ENCODE results near the gene AURKA. TPM values are rescaled to one million over a fixed set of nuclear protein-coding genes. Genes with fewer than 3 reads are reported as not detected.

Gene AURKA
- polyA plus RNA-seq, 1 donor, result 13.7 TPM

DNA sequence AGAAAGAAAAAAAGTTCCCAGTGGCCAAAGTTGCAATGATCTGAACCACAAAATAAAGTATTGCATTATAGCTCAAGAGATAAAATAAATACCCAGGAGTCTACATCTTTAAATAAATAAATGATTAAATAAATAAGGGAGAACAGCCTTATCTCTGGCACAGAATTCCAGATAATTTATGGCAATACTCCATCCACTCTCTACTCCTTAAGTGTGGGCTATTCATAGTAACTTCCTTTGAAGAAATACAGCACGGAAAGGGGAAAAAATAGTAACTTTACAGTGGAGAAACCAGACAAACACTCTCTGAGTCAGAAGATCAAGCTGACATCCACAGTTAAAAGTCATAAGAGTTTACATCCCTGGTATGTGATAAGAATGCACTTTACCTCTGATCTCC is 11.6 kb downstream of the AURKA start:
- no peak for DNase-seq
- no peaks in the 10 kb centered on the region for H3K27me3 ChIP-seq (ENCODE audit: control insufficient read depth, insufficient read depth, low read length)
- H3K4me3 ChIP-seq (ENCODE audit: low read length), result no peak overlapping the region
- no peaks in the 10 kb centered on the region for H3K9me3 ChIP-seq (ENCODE audit: control insufficient read depth, low read depth, low read length)
- H3K36me3 ChIP-seq (ENCODE audit: control insufficient read depth, insufficient read depth, low read length), result peaks cover 37% of the 10 kb centered on the region
- no peaks in the 10 kb centered on the region for H3K4me1 ChIP-seq (ENCODE audit: control insufficient read depth, insufficient read depth, low read length)
- WGBS (ENCODE audit: insufficient coverage, low lambda C conversion rate), result no CpG with 5 or more reads among the region's 1 CpG
- H3K27ac ChIP-seq (ENCODE audit: low read length), result no peak overlapping the region

DNA sequence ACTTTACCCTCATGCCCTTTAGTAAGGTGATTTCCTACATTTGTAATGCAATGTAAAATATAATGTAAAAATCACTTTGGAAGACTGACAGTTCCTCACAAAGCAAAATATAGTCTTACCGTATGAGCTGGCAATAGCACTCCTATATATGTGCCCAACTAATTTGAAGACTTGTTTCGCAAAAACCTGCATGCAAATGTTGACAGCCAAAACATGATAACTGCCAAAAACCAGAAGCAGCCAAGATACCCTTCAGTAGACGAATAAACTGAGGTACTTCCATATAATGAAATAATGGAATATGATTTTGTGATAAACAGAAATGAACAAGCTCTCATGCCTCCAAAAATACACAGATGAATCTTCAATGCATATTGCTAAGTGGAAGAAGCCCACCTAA is 13.6 kb downstream of the AURKA start:
- Histone ChIP-seq H3K36me3 (ENCODE audit: control insufficient read depth, insufficient read depth, low read length) (peaks cover 28% of the 10 kb centered on the region), H3K27me3 (ENCODE audit: control insufficient read depth, insufficient read depth, low read length) (no peaks in the 10 kb centered on the region)
- WGBS (ENCODE audit: insufficient coverage, low lambda C conversion rate), result 80% methylated on average over 1 of the region's 3 CpGs

DNA sequence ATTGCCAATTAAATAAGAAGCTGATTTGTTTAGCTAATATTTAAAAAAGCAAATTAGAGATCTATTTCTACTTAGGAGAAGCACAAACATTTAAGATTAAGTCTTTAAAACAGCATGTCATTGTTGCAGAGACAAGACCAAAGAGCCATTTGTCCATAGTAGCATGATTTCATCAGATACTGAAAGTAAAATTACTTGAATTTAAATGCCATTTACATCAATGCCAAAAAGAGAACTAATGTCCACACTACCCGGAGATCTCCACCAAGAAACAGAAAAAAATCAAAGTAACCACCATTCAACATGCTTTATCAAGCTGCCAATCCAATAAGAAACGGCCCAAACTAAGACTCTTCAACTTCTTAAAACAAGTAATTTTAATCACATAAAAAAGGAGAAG is 15.7 kb downstream of the AURKA start:
- 100% methylated on average over 1 of the region's 2 CpGs for WGBS (ENCODE audit: insufficient coverage, low lambda C conversion rate)
- Histone ChIP-seq H3K4me1 (ENCODE audit: control insufficient read depth, insufficient read depth, low read length) (no peaks in the 10 kb centered on the region), H3K4me3 (ENCODE audit: low read length) (no peak overlapping the region), H3K27me3 (ENCODE audit: control insufficient read depth, insufficient read depth, low read length) (no peaks in the 10 kb centered on the region), H3K27ac (ENCODE audit: low read length) (no peak overlapping the region), H3K36me3 (ENCODE audit: control insufficient read depth, insufficient read depth, low read length) (peaks cover 33% of the 10 kb centered on the region), H3K9me3 (ENCODE audit: control insufficient read depth, low read depth, low read length) (no peaks in the 10 kb centered on the region)
- no peak for DNase-seq

More for the DNA sequence above, 13.6 kb downstream of the AURKA start:
- H3K27ac ChIP-seq (ENCODE audit: low read length), result no peak overlapping the region
- H3K4me3 ChIP-seq (ENCODE audit: low read length), result no peak overlapping the region
- H3K9me3 ChIP-seq (ENCODE audit: control insufficient read depth, low read depth, low read length), result no peaks in the 10 kb centered on the region
- H3K4me1 ChIP-seq (ENCODE audit: control insufficient read depth, insufficient read depth, low read length), result no peaks in the 10 kb centered on the region
- DNase-seq, result no peak

DNA sequence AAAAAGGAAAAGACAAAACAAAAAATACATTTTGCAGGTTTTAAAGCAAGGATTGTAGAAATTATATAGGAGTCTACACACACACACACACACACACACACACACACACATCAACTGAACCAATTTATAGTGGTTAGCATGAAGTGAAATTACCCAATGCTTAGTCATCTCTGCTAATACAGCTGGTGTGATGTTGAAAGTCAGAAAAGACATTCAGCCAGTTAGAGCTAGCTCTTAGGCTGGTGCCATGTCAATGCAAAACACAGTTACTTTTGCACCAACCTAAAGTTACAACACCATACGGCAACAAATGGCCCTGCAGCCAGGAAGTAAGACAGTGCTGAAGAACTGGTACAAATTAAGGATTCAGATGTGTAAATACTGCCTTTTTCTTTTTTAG is 18.1 kb downstream of the AURKA start:
- Histone ChIP-seq H3K27ac (ENCODE audit: low read length) (no peak overlapping the region), H3K4me1 (ENCODE audit: control insufficient read depth, insufficient read depth, low read length) (no peaks in the 10 kb centered on the region), H3K36me3 (ENCODE audit: control insufficient read depth, insufficient read depth, low read length) (peaks cover 42% of the 10 kb centered on the region), H3K4me3 (ENCODE audit: low read length) (no peak overlapping the region), H3K27me3 (ENCODE audit: control insufficient read depth, insufficient read depth, low read length) (no peaks in the 10 kb centered on the region), H3K9me3 (ENCODE audit: control insufficient read depth, low read depth, low read length) (no peaks in the 10 kb centered on the region)
- no CpG with 5 or more reads among the region's 1 CpG for whole genome bisulfite sequencing (ENCODE audit: insufficient coverage, low lambda C conversion rate)
- no peak for DNase-seq

DNA sequence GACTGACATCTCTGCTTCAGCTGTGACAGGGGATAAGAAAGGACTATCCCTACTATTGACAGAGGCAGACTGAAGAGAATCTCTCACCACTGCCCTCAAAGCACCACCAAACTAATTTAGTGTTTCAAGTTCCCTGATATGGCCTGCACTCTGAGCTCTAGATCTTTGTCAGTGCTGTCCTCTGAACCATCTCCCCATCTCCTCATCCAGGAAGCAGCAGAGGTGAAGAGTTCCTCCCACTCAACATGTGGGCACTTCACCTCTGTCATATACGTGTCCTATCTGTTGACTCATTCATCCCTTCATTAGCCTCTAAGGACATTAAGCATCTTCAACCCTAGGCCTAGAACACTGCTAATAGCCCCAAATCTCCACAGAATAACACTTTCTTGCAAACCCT is 19.2 kb downstream of the AURKA start:
- Histone ChIP-seq H3K27me3 (ENCODE audit: control insufficient read depth, insufficient read depth, low read length) (no peaks in the 10 kb centered on the region), H3K9me3 (ENCODE audit: control insufficient read depth, low read depth, low read length) (no peaks in the 10 kb centered on the region), H3K4me3 (ENCODE audit: low read length) (no peak overlapping the region), H3K36me3 (ENCODE audit: control insufficient read depth, insufficient read depth, low read length) (peaks cover 39% of the 10 kb centered on the region), H3K4me1 (ENCODE audit: control insufficient read depth, insufficient read depth, low read length) (no peaks in the 10 kb centered on the region), H3K27ac (ENCODE audit: low read length) (no peak overlapping the region)
- WGBS (ENCODE audit: insufficient coverage, low lambda C conversion rate), result 60% methylated on average over 1 of the region's 1 CpG
- DNase-seq, result no peak

DNA sequence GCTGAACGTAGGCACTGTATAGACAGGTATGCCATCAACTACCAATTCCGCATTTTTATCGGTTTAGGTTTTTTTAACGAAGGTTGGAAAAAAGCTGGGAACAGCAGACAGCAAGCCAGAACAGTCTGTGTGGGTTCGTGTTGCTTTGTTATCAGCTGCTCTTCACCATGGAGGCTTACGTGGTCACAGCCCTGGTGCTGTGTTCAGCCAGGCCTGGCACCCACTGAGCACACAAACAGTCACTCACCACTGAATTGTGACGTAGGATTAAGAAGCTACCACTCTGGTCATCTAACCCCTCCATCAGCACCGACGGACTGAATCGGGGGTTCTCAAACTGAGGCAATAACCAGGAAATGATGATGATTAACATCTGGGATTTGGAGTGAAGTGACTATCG is 20.0 kb downstream of the AURKA start:
- DNase-seq, result no peak
- H3K27ac ChIP-seq (ENCODE audit: low read length), result no peak overlapping the region
- WGBS (ENCODE audit: insufficient coverage, low lambda C conversion rate), result 100% methylated on average over 1 of the region's 11 CpGs
- H3K27me3 ChIP-seq (ENCODE audit: control insufficient read depth, insufficient read depth, low read length), result no peaks in the 10 kb centered on the region
- H3K4me3 ChIP-seq (ENCODE audit: low read length), result no peak overlapping the region
- peaks cover 40% of the 10 kb centered on the region for H3K36me3 ChIP-seq (ENCODE audit: control insufficient read depth, insufficient read depth, low read length)
- no peaks in the 10 kb centered on the region for H3K4me1 ChIP-seq (ENCODE audit: control insufficient read depth, insufficient read depth, low read length)
- no peaks in the 10 kb centered on the region for H3K9me3 ChIP-seq (ENCODE audit: control insufficient read depth, low read depth, low read length)

DNA sequence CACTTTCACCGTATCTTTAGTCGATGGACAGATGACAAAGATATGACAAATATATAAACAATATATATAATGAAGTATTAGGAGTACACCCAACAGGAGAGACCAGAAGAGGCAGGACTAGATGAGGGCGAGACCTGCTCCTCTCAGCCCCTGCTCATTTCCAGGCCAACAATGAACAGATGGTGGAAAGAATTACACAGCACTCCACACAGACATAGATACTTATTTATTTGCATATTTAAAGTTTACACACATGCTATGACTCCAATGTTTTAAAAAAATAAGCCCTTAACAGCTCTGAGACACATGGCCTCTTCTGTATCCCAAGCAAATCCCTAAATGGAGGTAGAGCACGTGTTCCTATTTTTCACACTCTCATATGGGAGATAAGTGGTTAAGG is 22.8 kb downstream of the AURKA start:
- 100% methylated on average over 2 of the region's 4 CpGs for WGBS (ENCODE audit: insufficient coverage, low lambda C conversion rate)
- DNase-seq, result no peak
- peaks cover 59% of the 10 kb centered on the region for H3K36me3 ChIP-seq (ENCODE audit: control insufficient read depth, insufficient read depth, low read length)

DNA sequence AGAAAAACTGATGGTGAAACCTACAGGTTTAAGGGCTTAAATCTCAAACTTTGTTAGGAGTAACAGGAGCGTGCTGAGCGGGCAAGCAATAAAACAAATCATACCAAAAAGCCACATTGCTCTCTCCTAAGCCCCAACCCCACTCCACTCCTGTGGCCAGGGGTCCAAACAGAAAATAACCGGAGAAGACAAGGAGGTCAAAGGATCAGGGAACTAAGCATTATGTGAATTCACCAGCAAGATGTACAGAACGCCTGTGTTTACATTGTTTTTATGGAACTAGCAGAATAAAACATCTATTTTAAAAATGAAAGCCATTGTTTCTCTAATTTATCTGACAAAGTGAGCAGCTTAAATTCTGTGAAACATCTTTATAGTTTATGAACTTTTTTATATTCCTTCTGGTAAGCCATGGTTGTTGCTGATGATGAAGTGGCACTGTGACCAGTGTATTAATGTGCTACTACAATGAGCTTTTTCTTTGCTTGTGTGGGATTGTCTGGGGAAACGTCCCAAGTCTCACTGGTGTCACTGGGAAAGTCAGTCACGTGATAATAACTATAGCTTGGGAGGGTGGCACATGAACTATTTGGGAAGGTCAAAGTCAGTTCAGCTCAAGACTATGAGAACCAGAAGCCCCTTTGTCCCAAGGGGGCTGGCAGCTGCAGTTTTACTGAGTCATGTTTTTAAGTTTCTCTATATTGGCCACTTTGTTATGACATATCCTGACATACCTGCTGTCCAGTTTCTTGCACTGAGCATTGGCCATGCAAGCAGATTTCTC is 23.5 kb downstream of the AURKA start:
- no peak for DNase-seq
- no peak overlapping the region for H3K4me3 ChIP-seq (ENCODE audit: low read length)
- no peaks in the 10 kb centered on the region for H3K4me1 ChIP-seq (ENCODE audit: control insufficient read depth, insufficient read depth, low read length)
- no peak overlapping the region for H3K27ac ChIP-seq (ENCODE audit: low read length)
- no peaks in the 10 kb centered on the region for H3K9me3 ChIP-seq (ENCODE audit: control insufficient read depth, low read depth, low read length)
- WGBS (ENCODE audit: insufficient coverage, low lambda C conversion rate), result no CpG with 5 or more reads among the region's 6 CpGs
- peaks cover 58% of the 10 kb centered on the region for H3K36me3 ChIP-seq (ENCODE audit: control insufficient read depth, insufficient read depth, low read length)
- no peaks in the 10 kb centered on the region for H3K27me3 ChIP-seq (ENCODE audit: control insufficient read depth, insufficient read depth, low read length)

More for the DNA sequence above, 22.8 kb downstream of the AURKA start:
- Histone ChIP-seq H3K9me3 (ENCODE audit: control insufficient read depth, low read depth, low read length) (no peaks in the 10 kb centered on the region), H3K4me3 (ENCODE audit: low read length) (no peak overlapping the region), H3K27ac (ENCODE audit: low read length) (no peak overlapping the region), H3K27me3 (ENCODE audit: control insufficient read depth, insufficient read depth, low read length) (no peaks in the 10 kb centered on the region), H3K4me1 (ENCODE audit: control insufficient read depth, insufficient read depth, low read length) (no peaks in the 10 kb centered on the region)

DNA sequence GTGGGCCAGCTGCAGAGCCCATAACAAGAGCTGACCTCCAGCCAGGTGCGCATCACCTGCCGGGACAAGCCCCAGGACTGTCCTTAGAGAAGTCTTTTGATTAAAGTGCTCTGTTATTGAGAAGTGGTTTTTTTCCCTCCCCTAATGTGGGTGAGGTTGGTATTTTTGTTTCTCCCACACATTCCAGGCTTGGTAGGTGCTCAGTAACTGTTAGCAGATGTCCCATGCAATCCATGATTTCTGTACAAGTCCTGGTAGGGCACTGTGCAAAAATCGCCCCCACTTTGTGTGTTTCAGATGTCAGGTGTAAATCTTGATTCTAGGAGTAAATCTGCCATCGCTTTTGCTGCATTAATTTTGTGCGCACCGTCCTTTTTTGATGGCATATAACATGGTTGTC is 28.5 kb downstream of the AURKA start:
- H3K27me3 ChIP-seq (ENCODE audit: control insufficient read depth, insufficient read depth, low read length), result no peaks in the 10 kb centered on the region
- H3K27ac ChIP-seq (ENCODE audit: low read length), result no peak overlapping the region
- no peaks in the 10 kb centered on the region for H3K9me3 ChIP-seq (ENCODE audit: control insufficient read depth, low read depth, low read length)
- H3K4me3 ChIP-seq (ENCODE audit: low read length), result no peak overlapping the region
- peaks cover 7% of the 10 kb centered on the region for H3K4me1 ChIP-seq (ENCODE audit: control insufficient read depth, insufficient read depth, low read length)
- DNase-seq, result no peak
- H3K36me3 ChIP-seq (ENCODE audit: control insufficient read depth, insufficient read depth, low read length), result peaks cover 29% of the 10 kb centered on the region
- WGBS (ENCODE audit: insufficient coverage, low lambda C conversion rate), result 100% methylated on average over 2 of the region's 6 CpGs

DNA sequence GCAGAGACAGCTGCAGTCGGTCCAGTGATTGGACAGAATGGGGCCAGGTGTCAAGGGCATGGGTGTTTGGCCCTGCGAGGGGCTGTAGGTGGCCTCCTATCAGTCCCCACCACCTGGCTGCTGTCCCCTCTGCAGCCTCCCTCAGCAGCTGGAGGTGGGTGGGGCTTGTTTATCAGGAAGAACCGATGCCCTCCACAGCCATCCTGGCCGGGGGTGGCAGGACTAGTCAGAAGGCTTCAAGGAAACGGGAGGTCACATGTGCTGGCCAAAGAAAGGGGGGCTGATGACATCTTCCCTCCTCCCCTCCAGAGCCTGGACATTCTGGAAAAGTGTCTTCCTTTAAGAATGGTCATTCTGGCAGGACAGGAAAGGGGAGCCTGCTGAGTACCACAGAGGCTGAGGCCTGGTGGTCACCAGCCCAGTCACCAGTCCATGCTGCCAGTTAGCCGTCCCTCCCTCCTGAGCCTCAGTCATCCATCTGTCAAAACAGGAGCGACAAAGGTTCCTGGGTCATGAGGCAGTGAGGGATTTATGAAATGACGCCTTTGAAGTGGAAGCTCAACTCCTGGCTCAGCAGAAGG is 29.1 kb downstream of the AURKA start:
- no peak for DNase-seq
- H3K27ac ChIP-seq (ENCODE audit: low read length), result no peak overlapping the region
- no peak overlapping the region for H3K4me3 ChIP-seq (ENCODE audit: low read length)
- WGBS (ENCODE audit: insufficient coverage, low lambda C conversion rate), result 100% methylated on average over 1 of the region's 8 CpGs
- no peaks in the 10 kb centered on the region for H3K9me3 ChIP-seq (ENCODE audit: control insufficient read depth, low read depth, low read length)
- H3K27me3 ChIP-seq (ENCODE audit: control insufficient read depth, insufficient read depth, low read length), result no peaks in the 10 kb centered on the region
- peaks cover 7% of the 10 kb centered on the region for H3K4me1 ChIP-seq (ENCODE audit: control insufficient read depth, insufficient read depth, low read length)
- peaks cover 26% of the 10 kb centered on the region for H3K36me3 ChIP-seq (ENCODE audit: control insufficient read depth, insufficient read depth, low read length)

DNA sequence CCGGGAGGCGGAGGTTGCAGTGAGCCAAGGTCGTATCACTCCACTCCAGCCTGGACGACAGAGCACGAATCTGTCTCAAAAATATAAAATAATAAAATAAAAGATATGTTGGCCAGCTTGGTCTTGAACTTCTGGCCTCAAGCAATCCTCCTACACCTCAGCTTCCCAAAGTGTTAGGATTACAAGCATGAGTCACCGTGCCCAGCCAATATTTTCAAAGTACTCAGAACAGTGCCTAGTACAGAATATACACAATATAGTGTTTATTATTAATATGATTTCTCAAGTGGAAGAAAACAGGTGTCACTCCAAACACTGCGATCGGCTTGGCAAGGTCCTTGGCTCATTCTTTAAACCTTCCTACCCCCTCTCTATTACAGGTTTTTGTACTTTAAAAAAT is 30.1 kb downstream of the AURKA start:
- no peak for DNase-seq
- no peak overlapping the region for H3K4me3 ChIP-seq (ENCODE audit: low read length)
- 100% methylated on average over 1 of the region's 8 CpGs for WGBS (ENCODE audit: insufficient coverage, low lambda C conversion rate)
- no peaks in the 10 kb centered on the region for H3K27me3 ChIP-seq (ENCODE audit: control insufficient read depth, insufficient read depth, low read length)
- H3K4me1 ChIP-seq (ENCODE audit: control insufficient read depth, insufficient read depth, low read length), result peaks cover 7% of the 10 kb centered on the region
- no peak overlapping the region for H3K27ac ChIP-seq (ENCODE audit: low read length)
- H3K9me3 ChIP-seq (ENCODE audit: control insufficient read depth, low read depth, low read length), result no peaks in the 10 kb centered on the region
- peaks cover 23% of the 10 kb centered on the region for H3K36me3 ChIP-seq (ENCODE audit: control insufficient read depth, insufficient read depth, low read length)
